ENCODE measurements around the gene CC2D1A.

DNA sequence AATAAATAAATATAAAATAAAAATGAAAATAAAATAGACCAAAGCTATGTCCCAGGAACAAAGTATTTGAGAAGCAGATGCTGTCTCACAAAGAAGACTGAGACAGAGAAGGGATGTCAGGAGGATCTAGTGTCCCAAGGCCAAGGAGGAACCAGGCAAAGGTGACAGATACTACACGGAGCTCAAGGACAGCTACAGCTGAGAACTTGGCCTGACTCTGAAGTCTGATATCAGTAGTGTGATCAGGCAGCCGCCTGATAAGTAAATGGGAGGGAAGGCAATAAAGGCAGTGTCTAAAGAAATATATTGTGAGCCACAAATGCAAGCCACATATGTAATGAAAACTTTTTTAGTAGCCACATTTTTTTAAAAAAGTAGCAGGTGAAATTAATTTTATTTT lies 49.5 kb upstream of the CC2D1A start:
- TF ChIP-seq, protein P1, sequence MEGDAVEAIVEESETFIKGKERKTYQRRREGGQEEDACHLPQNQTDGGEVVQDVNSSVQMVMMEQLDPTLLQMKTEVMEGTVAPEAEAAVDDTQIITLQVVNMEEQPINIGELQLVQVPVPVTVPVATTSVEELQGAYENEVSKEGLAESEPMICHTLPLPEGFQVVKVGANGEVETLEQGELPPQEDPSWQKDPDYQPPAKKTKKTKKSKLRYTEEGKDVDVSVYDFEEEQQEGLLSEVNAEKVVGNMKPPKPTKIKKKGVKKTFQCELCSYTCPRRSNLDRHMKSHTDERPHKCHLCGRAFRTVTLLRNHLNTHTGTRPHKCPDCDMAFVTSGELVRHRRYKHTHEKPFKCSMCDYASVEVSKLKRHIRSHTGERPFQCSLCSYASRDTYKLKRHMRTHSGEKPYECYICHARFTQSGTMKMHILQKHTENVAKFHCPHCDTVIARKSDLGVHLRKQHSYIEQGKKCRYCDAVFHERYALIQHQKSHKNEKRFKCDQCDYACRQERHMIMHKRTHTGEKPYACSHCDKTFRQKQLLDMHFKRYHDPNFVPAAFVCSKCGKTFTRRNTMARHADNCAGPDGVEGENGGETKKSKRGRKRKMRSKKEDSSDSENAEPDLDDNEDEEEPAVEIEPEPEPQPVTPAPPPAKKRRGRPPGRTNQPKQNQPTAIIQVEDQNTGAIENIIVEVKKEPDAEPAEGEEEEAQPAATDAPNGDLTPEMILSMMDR (IDR thresholded peaks at IDR 0.05) = no peak
- TF ChIP-seq POLR2A (IDR thresholded peaks at IDR 0.05) = no peak
